WI38 (cell line): ENCODE measurements around the gene TBC1D17.

Experiments
- H3K4me3 ChIP-seq: 2 replicates; pipeline ENCODE4 v1.5.1; 2011; ENCODE audit warnings: low read depth, mild to moderate bottlenecking, control low read depth, low read length
- TF ChIP-seq, protein P1 (sequence below): IDR thresholded peaks from 2 replicates; pipeline ENCODE4 v1.5.1; 2012; ENCODE audit warnings: low read depth, mild to moderate bottlenecking, control low read depth, low read length

Gene TBC1D17

DNA sequence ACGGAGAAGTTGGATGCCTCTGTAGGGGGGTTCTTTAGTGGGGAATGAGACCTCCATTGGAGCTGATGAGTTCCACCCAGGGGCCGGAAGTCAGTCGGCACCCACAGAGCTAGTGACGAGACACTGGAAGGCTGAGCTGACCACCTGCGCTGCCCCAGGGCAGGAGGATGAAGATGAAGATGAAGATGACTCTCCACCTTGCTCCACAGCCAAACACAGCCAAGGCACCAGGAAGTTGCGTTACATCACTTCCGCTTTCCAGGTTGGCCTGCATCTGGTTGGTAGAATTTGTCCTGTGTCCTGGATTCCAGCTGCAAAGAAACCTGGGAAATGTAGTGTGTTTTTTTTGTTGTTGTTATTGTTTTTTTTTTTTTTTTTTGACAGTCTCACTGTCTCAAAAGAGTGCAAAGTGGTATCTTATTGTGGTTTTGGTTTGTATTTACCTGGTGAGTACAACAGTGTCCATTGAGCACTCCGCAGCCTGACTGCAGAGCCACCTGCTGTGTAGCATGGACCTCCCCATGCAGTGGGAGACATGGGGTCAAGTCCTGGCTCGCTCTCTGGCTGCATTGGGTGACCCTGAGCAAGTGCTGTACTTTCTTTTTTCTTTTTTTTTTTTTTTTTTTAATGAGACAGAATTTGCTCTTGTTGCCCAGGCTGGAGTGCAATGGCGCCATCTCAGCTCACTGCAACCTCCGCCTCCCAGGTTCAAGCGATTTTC is 1.9 kb downstream of the TBC1D17 start:
- H3K4me3 ChIP-seq, result no peak overlapping the region
- TF ChIP-seq, protein P1, sequence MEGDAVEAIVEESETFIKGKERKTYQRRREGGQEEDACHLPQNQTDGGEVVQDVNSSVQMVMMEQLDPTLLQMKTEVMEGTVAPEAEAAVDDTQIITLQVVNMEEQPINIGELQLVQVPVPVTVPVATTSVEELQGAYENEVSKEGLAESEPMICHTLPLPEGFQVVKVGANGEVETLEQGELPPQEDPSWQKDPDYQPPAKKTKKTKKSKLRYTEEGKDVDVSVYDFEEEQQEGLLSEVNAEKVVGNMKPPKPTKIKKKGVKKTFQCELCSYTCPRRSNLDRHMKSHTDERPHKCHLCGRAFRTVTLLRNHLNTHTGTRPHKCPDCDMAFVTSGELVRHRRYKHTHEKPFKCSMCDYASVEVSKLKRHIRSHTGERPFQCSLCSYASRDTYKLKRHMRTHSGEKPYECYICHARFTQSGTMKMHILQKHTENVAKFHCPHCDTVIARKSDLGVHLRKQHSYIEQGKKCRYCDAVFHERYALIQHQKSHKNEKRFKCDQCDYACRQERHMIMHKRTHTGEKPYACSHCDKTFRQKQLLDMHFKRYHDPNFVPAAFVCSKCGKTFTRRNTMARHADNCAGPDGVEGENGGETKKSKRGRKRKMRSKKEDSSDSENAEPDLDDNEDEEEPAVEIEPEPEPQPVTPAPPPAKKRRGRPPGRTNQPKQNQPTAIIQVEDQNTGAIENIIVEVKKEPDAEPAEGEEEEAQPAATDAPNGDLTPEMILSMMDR, result no peak

DNA sequence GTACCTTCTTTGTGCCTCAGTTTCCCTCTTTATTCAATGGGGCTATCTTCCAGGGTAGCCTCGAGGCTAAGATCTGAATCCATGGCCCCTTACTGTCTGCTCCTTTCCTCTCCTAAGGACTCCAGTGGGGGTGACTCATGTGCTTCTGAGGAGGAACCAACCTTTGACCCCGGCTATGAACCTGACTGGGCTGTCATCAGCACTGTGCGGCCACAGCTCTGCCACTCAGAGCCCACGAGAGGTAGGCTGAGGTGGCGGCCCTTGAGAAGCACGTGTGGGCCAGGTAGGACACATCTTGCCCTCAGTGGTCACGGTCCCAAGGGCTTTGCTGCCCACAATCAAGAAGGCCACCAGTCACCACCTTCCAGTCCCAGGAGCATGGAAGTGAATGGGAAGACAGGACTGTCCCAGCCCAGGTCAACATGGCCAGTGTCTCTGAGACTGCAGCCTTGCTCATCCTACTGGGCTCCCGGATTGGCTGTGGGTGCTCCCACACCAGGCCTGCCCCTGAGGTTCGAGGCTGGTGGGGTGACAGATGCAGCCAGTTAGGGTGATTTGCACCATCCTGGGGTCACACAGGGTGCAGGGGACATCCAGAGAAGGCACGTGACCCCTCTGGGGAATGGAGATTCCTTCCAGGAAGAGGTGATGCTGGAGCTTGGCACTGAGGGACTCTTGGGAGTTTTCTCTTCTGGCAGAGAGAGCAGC is 2.8 kb downstream of the TBC1D17 start:
- no peak overlapping the region for H3K4me3 ChIP-seq
- TF ChIP-seq, protein P1, result no peak

DNA sequence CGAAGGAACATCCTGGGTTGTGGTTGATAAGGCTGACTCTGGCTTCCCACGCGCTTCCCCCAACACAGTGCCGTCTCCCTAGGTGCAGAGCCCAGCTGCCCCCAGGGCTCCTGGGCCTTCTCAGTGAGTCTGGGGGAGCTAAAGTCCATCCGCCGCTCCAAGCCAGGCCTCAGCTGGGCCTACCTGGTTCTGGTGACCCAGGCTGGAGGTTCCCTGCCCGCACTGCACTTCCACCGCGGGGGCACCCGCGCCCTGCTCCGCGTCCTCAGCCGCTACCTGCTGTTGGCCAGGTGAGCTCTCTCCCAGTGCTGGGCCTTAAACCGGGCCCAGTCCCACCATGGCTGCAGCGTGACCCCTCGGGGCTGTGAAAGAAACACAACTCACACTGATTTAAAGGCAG is 3.7 kb downstream of the TBC1D17 start:
- TF ChIP-seq, protein P1, result no peak
- H3K4me3 ChIP-seq, result no peak overlapping the region

DNA sequence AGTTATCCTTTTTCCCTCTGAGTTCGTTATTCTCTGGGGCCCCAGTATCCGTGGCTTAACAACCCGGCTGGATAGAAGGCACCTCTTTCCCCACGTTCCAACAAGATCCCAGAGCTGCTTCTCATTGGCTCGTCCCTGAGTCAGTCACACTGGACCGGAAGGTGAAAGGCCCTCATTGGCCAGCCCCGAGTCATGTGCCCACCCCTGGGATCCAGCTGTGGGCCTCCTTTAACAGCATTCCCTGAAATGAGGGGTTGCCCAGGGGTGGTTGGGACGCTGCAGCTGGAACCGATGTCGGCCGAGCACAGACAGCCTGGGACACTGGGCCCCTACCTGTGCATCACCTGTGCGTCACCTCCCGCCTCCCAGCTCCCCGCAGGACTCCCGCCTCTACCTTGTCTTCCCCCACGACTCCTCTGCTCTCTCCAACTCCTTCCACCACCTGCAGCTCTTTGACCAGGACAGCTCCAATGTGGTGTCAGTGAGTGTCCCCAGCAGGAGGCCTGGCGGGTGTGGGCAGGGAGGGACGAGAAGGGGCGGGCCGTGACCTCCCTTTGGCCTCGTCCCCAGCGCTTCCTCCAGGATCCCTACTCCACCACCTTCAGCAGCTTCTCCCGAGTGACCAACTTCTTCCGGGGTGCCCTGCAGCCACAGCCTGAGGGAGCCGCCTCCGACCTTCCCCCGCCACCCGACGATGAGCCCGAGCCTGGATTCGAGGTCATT is 4.3 kb downstream of the TBC1D17 start:
- TF ChIP-seq, protein P1, result no peak
- no peak overlapping the region for H3K4me3 ChIP-seq

DNA sequence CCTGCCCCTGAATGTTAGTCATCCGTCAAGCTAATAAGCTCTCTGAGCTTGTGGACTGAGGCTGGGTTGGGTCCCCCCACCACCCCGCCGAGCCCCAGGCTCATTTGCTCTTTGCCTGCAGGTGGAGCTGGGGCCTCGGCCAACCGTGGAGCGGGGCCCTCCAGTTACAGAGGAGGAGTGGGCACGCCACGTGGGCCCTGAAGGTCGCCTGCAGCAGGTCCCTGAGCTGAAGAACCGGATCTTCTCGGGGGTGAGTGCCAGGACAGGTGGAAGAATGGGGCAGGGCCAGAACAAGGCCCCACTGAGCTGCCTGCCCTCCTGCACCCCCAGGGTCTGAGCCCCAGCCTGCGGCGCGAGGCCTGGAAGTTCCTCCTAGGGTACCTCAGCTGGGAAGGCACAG is 5.1 kb downstream of the TBC1D17 start:
- H3K4me3 ChIP-seq, result no peak overlapping the region
- TF ChIP-seq, protein P1, result no peak

DNA sequence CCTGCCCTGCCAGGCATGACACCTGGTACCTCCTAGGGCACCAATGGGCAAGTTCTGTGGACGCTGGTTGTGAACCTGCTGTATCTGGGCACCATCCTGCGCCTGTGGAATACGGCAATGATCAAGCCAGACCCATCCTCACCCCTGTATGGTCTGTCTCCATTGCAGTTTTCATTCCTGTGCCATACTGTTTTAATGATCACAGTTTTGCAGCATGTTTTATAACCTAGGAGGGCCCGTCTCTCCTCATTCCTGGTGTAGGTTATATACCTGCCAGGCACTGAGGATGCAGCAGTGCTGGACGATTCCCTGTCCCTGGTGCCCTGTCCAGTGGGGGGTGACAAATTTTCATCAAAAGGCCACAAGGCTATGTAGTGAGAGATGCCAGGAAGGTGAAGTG is 5.6 kb downstream of the TBC1D17 start:
- TF ChIP-seq, protein P1, result no peak
- H3K4me3 ChIP-seq, result no peak overlapping the region

DNA sequence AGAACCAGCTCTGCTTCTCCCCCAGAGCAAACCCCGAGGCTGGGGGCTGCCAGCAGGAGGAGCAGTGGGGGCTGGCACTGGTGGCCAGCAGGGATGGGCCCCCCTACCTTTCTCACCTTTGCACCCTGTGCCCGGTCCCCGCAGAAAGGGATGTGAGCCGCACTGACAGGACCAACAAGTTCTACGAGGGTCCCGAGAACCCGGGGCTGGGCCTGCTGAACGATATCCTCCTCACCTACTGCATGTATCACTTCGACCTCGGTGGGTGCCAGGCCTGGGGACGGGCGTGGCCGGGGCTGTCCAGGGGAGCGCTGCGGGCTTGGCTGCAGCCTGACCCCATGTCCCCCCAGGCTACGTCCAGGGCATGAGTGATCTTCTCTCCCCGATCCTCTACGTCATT is 6.6 kb downstream of the TBC1D17 start:
- TF ChIP-seq, protein P1, result no peak
- no peak overlapping the region for H3K4me3 ChIP-seq
